B cell (primary cell): ENCODE measurements around the gene RTN4RL2.

Experiments
- CTCF ChIP-seq: fragments of 200-600 bp; IDR thresholded peaks from one replicate; pipeline ENCODE4 v1.8.0; 2022; ENCODE audit warnings: antibody characterized with exemption, mild to moderate bottlenecking
- EZH2 ChIP-seq: IDR thresholded peaks from 2 replicates; pipeline ENCODE4 v1.6.1; 2012; ENCODE audit warnings: borderline replicate concordance, low read depth, mild to moderate bottlenecking, moderate library complexity, low read length; ENCODE audit not compliant: insufficient read depth, poor library complexity, severe bottlenecking

GRCh38 chr11:57460022-57460757 lies at the start of gene RTN4RL2:
- TF ChIP-seq CTCF (no peak), EZH2 (no peak)
